GM19351 (cell line): ENCODE data around the gene LIMD2.
A peak's percentile ranks its signal among the peaks of the same experiment; 100 is the strongest.

Experiments used
- ATAC-seq: cut with Tn5 transposase; IDR thresholded peaks from one replicate; pipeline ENCODE4 v1.9.1; 2021; ENCODE audit warnings: mild to moderate bottlenecking, moderate library complexity; ENCODE audit not compliant: unreplicated experiment

LIMD2 gene

GRCh38 chr17:63685041-63685440 is 14.9 kb downstream of the LIMD2 start:
- no peak for ATAC-seq

- ATAC-seq, result no peak
Measured at GRCh38 chr17:63682981-63683380, 16.9 kb downstream of the LIMD2 start.

- ATAC-seq, result no peak
Measured at GRCh38 chr17:63682441-63682840, 17.5 kb downstream of the LIMD2 start.

GRCh38 chr17:63681530-63681929 is 18.4 kb downstream of the LIMD2 start:
- no peak for ATAC-seq

- ATAC-seq, result no peak
Measured at GRCh38 chr17:63680700-63681099, 19.2 kb downstream of the LIMD2 start.

- no peak for ATAC-seq
Measured at GRCh38 chr17:63679214-63679613, 20.7 kb downstream of the LIMD2 start.

GRCh38 chr17:63676584-63676983 is 23.3 kb downstream of the LIMD2 start:
- ATAC-seq, result no peak

GRCh38 chr17:63675607-63676546 is 24.0 kb downstream of the LIMD2 start:
- ATAC-seq, result no peak

- ATAC-seq, result no peak
Measured at GRCh38 chr17:63675231-63675606, 24.7 kb downstream of the LIMD2 start.

GRCh38 chr17:63672856-63673255 is 27.1 kb downstream of the LIMD2 start:
- no peak for ATAC-seq

GRCh38 chr17:63665527-63666214 is 34.3 kb downstream of the LIMD2 start:
- no peak for ATAC-seq

- no peak for ATAC-seq
Measured at GRCh38 chr17:63659850-63660249, 40.1 kb downstream of the LIMD2 start.

- no peak for ATAC-seq
Measured at GRCh38 chr17:63658366-63658765, 41.6 kb downstream of the LIMD2 start.

- no peak for ATAC-seq
Measured at GRCh38 chr17:63657786-63658185, 42.1 kb downstream of the LIMD2 start.

GRCh38 chr17:63653050-63653449 is 46.9 kb downstream of the LIMD2 start:
- no peak for ATAC-seq

GRCh38 chr17:63652106-63652505 is 47.8 kb downstream of the LIMD2 start:
- ATAC-seq, result no peak

GRCh38 chr17:63649813-63650212 is 50.1 kb downstream of the LIMD2 start:
- no peak for ATAC-seq

- ATAC-seq, result no peak
Measured at GRCh38 chr17:63647936-63648335, 52.0 kb downstream of the LIMD2 start.

GRCh38 chr17:63647065-63647725 is 52.7 kb downstream of the LIMD2 start:
- no peak for ATAC-seq

- peak; percentile 83 for ATAC-seq
Measured at GRCh38 chr17:63646488-63646806, 53.5 kb downstream of the LIMD2 start.
